ENCODE data around the gene C1QA.

C1QA gene

GRCh38 chr1:22626237-22627157 lies 9.9 kb upstream of the C1QA start:
- no peaks in the 10 kb centered on the region; the same call in 1 of the 2 replicates for H4K20me1 ChIP-seq (ENCODE audit: insufficient read depth, low read length)
- no peaks in the 10 kb centered on the region for H3K27me3 ChIP-seq (ENCODE audit: insufficient read depth, low read length, poor library complexity)
- ATAC-seq (ENCODE audit: insufficient read depth, low read depth) (no peak), DNase-seq (no peak)
- no peak overlapping the region for H3K9ac ChIP-seq (ENCODE audit: low read depth, low read length)
- no peaks in the 10 kb centered on the region for H3K79me2 ChIP-seq (ENCODE audit: insufficient read depth, low read length)
- no peak overlapping the region for H2AFZ ChIP-seq (ENCODE audit: low read depth, low read length)
- TF ChIP-seq, protein P1, sequence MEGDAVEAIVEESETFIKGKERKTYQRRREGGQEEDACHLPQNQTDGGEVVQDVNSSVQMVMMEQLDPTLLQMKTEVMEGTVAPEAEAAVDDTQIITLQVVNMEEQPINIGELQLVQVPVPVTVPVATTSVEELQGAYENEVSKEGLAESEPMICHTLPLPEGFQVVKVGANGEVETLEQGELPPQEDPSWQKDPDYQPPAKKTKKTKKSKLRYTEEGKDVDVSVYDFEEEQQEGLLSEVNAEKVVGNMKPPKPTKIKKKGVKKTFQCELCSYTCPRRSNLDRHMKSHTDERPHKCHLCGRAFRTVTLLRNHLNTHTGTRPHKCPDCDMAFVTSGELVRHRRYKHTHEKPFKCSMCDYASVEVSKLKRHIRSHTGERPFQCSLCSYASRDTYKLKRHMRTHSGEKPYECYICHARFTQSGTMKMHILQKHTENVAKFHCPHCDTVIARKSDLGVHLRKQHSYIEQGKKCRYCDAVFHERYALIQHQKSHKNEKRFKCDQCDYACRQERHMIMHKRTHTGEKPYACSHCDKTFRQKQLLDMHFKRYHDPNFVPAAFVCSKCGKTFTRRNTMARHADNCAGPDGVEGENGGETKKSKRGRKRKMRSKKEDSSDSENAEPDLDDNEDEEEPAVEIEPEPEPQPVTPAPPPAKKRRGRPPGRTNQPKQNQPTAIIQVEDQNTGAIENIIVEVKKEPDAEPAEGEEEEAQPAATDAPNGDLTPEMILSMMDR (IDR thresholded peaks at IDR 0.05; ENCODE audit: borderline replicate concordance, extremely low read depth, low read length, poor library complexity, severe bottlenecking) = no peak
- no peak for TF ChIP-seq EZH2 (IDR thresholded peaks at IDR 0.05; ENCODE audit: borderline replicate concordance, low read depth, low read length, severe bottlenecking)
- H3K4me2 ChIP-seq (ENCODE audit: insufficient read depth, low read length) = no peak overlapping the region
- H3K36me3 ChIP-seq (ENCODE audit: insufficient read depth, low read length) = no peaks in the 10 kb centered on the region
- H3K4me1 ChIP-seq (ENCODE audit: insufficient read depth, low read length) = no peaks in the 10 kb centered on the region
- H3K9me3 ChIP-seq (ENCODE audit: insufficient read depth, low read length, severe bottlenecking) = no peaks in the 10 kb centered on the region
- no peak overlapping the region for H3K27ac ChIP-seq (ENCODE audit: low read length)
- no peak overlapping the region for H3K4me3 ChIP-seq (ENCODE audit: low read depth in 1 of 2, low read length in 2 of 2)

- no peaks in the 10 kb centered on the region for H3K4me1 ChIP-seq (ENCODE audit: insufficient read depth, low read length)
- no peaks in the 10 kb centered on the region; the same call in 1 of the 2 replicates for H4K20me1 ChIP-seq (ENCODE audit: insufficient read depth, low read length)
- no peak overlapping the region for H3K9ac ChIP-seq (ENCODE audit: low read depth, low read length)
- no peaks in the 10 kb centered on the region for H3K9me3 ChIP-seq (ENCODE audit: insufficient read depth, low read length, severe bottlenecking)
- DNase-seq (no peak), ATAC-seq (ENCODE audit: insufficient read depth, low read depth) (no peak)
- H3K27ac ChIP-seq (ENCODE audit: low read length) = no peak overlapping the region
- no peaks in the 10 kb centered on the region for H3K79me2 ChIP-seq (ENCODE audit: insufficient read depth, low read length)
- H3K27me3 ChIP-seq (ENCODE audit: insufficient read depth, low read length, poor library complexity) = peaks cover 3% of the 10 kb centered on the region
- H3K4me3 ChIP-seq (ENCODE audit: low read depth in 1 of 2, low read length in 2 of 2) = no peak overlapping the region
- no peaks in the 10 kb centered on the region for H3K36me3 ChIP-seq (ENCODE audit: insufficient read depth, low read length)
- TF ChIP-seq, protein P1 (IDR thresholded peaks at IDR 0.05; ENCODE audit: borderline replicate concordance, extremely low read depth, low read length, poor library complexity, severe bottlenecking) = no peak
- no peak for TF ChIP-seq EZH2 (IDR thresholded peaks at IDR 0.05; ENCODE audit: borderline replicate concordance, low read depth, low read length, severe bottlenecking)
- no peak overlapping the region for H2AFZ ChIP-seq (ENCODE audit: low read depth, low read length)
- H3K4me2 ChIP-seq (ENCODE audit: insufficient read depth, low read length) = no peak overlapping the region
Measured at GRCh38 chr1:22627331-22627730, 9.1 kb upstream of the C1QA start.

GRCh38 chr1:22628698-22629444 lies 7.6 kb upstream of the C1QA start:
- peaks cover 3% of the 10 kb centered on the region for H3K27me3 ChIP-seq (ENCODE audit: insufficient read depth, low read length, poor library complexity)
- ATAC-seq (ENCODE audit: insufficient read depth, low read depth) (no peak), DNase-seq (no peak)
- H3K9ac ChIP-seq (ENCODE audit: low read depth, low read length) = no peak overlapping the region
- H3K9me3 ChIP-seq (ENCODE audit: insufficient read depth, low read length, severe bottlenecking) = no peaks in the 10 kb centered on the region
- no peak overlapping the region for H3K4me3 ChIP-seq (ENCODE audit: low read depth in 1 of 2, low read length in 2 of 2)
- no peaks in the 10 kb centered on the region for H3K4me1 ChIP-seq (ENCODE audit: insufficient read depth, low read length)
- TF ChIP-seq, protein P1 (IDR thresholded peaks at IDR 0.05; ENCODE audit: borderline replicate concordance, extremely low read depth, low read length, poor library complexity, severe bottlenecking) = no peak
- TF ChIP-seq EZH2 (IDR thresholded peaks at IDR 0.05; ENCODE audit: borderline replicate concordance, low read depth, low read length, severe bottlenecking) = no peak
- no peak overlapping the region for H2AFZ ChIP-seq (ENCODE audit: low read depth, low read length)
- H3K4me2 ChIP-seq (ENCODE audit: insufficient read depth, low read length) = no peak overlapping the region
- no peak overlapping the region for H3K27ac ChIP-seq (ENCODE audit: low read length)
- H3K36me3 ChIP-seq (ENCODE audit: insufficient read depth, low read length) = no peaks in the 10 kb centered on the region
- H4K20me1 ChIP-seq (ENCODE audit: insufficient read depth, low read length) = no peaks in the 10 kb centered on the region; the same call in 1 of the 2 replicates
- H3K79me2 ChIP-seq (ENCODE audit: insufficient read depth, low read length) = no peaks in the 10 kb centered on the region
